KMS-11 (cell line): ENCODE results near the gene RREB1.

Experiments
- H2AFZ ChIP-seq: fragments of 200-600 bp; sonication (generic); 2 replicates; pipeline ENCODE4 v1.6.1; 2016; ENCODE audit warnings: antibody characterized with exemption, mixed run types, low read depth
- H3K27ac ChIP-seq: fragments of 200-600 bp; sonication (generic); 2 replicates; pipeline ENCODE4 v1.6.1; 2016; ENCODE audit warnings: mild to moderate bottlenecking, mixed run types
- H3K27me3 ChIP-seq: fragments of 200-600 bp; sonication (generic); 2 replicates; pipeline ENCODE4 v1.6.1; 2017; ENCODE audit warnings: mild to moderate bottlenecking, low read depth, mixed run types, moderate library complexity; ENCODE audit not compliant: insufficient read depth
- H3K36me3 ChIP-seq: fragments of 200-600 bp; sonication (generic); 2 replicates; pipeline ENCODE4 v1.6.1; 2017; ENCODE audit warnings: mild to moderate bottlenecking, mixed run types; ENCODE audit not compliant: insufficient read depth
- H3K4me1 ChIP-seq: fragments of 200-600 bp; sonication (generic); 2 replicates; pipeline ENCODE4 v1.6.1; 2016; ENCODE audit warnings: mild to moderate bottlenecking, low read depth, mixed run types; ENCODE audit not compliant: poor library complexity, severe bottlenecking
- H3K4me2 ChIP-seq: fragments of 200-600 bp; sonication (generic); 2 replicates; pipeline ENCODE4 v1.7.0; 2016; ENCODE audit warnings: mild to moderate bottlenecking, mixed run types
- H3K4me3 ChIP-seq: fragments of 200-600 bp; sonication (generic); IDR thresholded peaks from 2 replicates; pipeline ENCODE4 v1.6.1; 2017; ENCODE audit warnings: low read depth, low read length, mixed read lengths; ENCODE audit not compliant: insufficient read depth
- H3K79me2 ChIP-seq: fragments of 200-600 bp; sonication (generic); 2 replicates; pipeline ENCODE4 v1.6.1; 2016; ENCODE audit warnings: low read depth, mixed run types; ENCODE audit not compliant: insufficient read depth
- H3K9ac ChIP-seq: fragments of 200-600 bp; sonication (generic); 2 replicates; pipeline ENCODE4 v1.6.1; 2016; ENCODE audit warnings: mild to moderate bottlenecking, mixed run types
- H4K20me1 ChIP-seq: fragments of 200-600 bp; sonication (generic); 2 replicates; pipeline ENCODE4 v1.6.1; 2016; ENCODE audit warnings: mild to moderate bottlenecking, mixed run types; ENCODE audit not compliant: insufficient read depth
- CTCF ChIP-seq: fragments of 200-600 bp; sonication (generic); conservative IDR thresholded peaks from 2 replicates; pipeline ENCODE4 v1.6.1; 2017; ENCODE audit warnings: low read depth, mild to moderate bottlenecking, antibody characterized with exemption, low read length, moderate library complexity, mixed read lengths

RREB1 gene

GRCh38 chr6:7295916-7296315 lies 188.2 kb downstream of the RREB1 start:
- Histone ChIP-seq H3K4me3 (no peak overlapping the region), H3K4me2 (no peak overlapping the region), H3K27ac (no peak overlapping the region), H3K4me1 (no peaks in the 10 kb centered on the region), H2AFZ (no peak overlapping the region), H3K36me3 (peaks cover 20% of the 10 kb centered on the region; the same call in 1 of the 2 replicates), H3K27me3 (no peaks in the 10 kb centered on the region), H4K20me1 (0 out of 2 replicates have a peak, but pooled peaks cover under 1% of the 10 kb centered on the region), H3K9ac (no peak overlapping the region), H3K79me2 (no peaks in the 10 kb centered on the region)
- TF ChIP-seq CTCF, result no peak

GRCh38 chr6:7296602-7297001 lies 188.8 kb downstream of the RREB1 start:
- Histone ChIP-seq H2AFZ (no peak overlapping the region), H3K4me3 (no peak overlapping the region), H4K20me1 (0 out of 2 replicates have a peak, but pooled peaks cover 4% of the 10 kb centered on the region), H3K27me3 (no peaks in the 10 kb centered on the region), H3K9ac (no peak overlapping the region), H3K4me1 (no peaks in the 10 kb centered on the region), H3K79me2 (no peaks in the 10 kb centered on the region), H3K36me3 (peaks cover 20% of the 10 kb centered on the region; the same call in 1 of the 2 replicates), H3K27ac (no peak overlapping the region), H3K4me2 (no peak overlapping the region)
- no peak for TF ChIP-seq CTCF

GRCh38 chr6:7298113-7298512 lies 190.4 kb downstream of the RREB1 start:
- Histone ChIP-seq H2AFZ (no peak overlapping the region), H3K36me3 (peaks cover 21% of the 10 kb centered on the region; the same call in 1 of the 2 replicates), H3K4me2 (no peak overlapping the region), H3K4me3 (no peak overlapping the region), H3K4me1 (no peaks in the 10 kb centered on the region), H4K20me1 (0 out of 2 replicates have a peak, but pooled peaks cover 4% of the 10 kb centered on the region), H3K79me2 (0 out of 2 replicates have a peak, but pooled peaks cover under 1% of the 10 kb centered on the region), H3K27me3 (no peaks in the 10 kb centered on the region), H3K27ac (no peak overlapping the region), H3K9ac (no peak overlapping the region)
- no peak for TF ChIP-seq CTCF

GRCh38 chr6:7300926-7301325 lies 193.2 kb downstream of the RREB1 start:
- Histone ChIP-seq H3K9ac (no peak overlapping the region), H3K4me3 (no peak overlapping the region), H3K27me3 (no peaks in the 10 kb centered on the region), H3K4me1 (no peaks in the 10 kb centered on the region), H3K36me3 (peaks cover 18% of the 10 kb centered on the region; the same call in 1 of the 2 replicates), H4K20me1 (0 out of 2 replicates have a peak, but pooled peaks cover 4% of the 10 kb centered on the region), H3K79me2 (peaks cover 27% of the 10 kb centered on the region; the same call in 1 of the 2 replicates), H2AFZ (no peak overlapping the region), H3K27ac (no peak overlapping the region), H3K4me2 (no peak overlapping the region)
- TF ChIP-seq CTCF, result no peak
